ENCODE measurements around the gene ALKBH3. TPM values are rescaled to one million over a fixed set of nuclear protein-coding genes. Genes with fewer than 3 reads are reported as not detected.

Gene ALKBH3
- total and polyA plus RNA-seq, 7 donors: 27.4 to 47.1 (median 33.4) TPM

DNA sequence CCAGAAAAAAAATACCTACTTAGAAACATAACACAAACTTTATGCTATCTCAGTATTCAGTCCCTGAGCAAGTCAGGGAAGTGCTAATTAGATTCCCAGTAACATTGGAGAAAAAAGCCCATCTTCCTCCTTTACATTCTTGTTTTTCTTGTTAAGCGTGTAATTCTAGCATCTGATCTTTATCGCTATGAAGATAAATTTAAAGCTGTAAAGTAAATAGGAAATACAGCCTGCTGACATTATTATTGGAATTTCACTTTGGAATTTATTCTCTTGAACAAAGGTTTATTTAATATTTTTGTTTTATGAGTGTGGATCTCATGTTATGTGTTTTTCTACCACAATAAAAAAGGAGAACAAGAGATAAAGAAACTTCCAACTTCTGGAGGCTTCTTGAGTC, 13.9 kb downstream of the ALKBH3 start:
- Histone ChIP-seq H3K36me3 (ENCODE audit: insufficient read depth in 1 of 2, low read depth in 1 of 2) (peaks cover 11 to 98% of the 10 kb centered on the region in 2 donors), H3K9me3 (no peaks in the 10 kb centered on the region), H3K4me1 (no peaks in the 10 kb centered on the region), H3K27me3 (ENCODE audit: insufficient read depth in 3 of 3, low read length in 2 of 3) (no peaks in the 10 kb centered on the region), H3K27ac (no peak overlapping the region), H3K4me3 (no peak overlapping the region)
- DNase-seq (no peak), ATAC-seq (no peak)
- TF ChIP-seq, protein P1, sequence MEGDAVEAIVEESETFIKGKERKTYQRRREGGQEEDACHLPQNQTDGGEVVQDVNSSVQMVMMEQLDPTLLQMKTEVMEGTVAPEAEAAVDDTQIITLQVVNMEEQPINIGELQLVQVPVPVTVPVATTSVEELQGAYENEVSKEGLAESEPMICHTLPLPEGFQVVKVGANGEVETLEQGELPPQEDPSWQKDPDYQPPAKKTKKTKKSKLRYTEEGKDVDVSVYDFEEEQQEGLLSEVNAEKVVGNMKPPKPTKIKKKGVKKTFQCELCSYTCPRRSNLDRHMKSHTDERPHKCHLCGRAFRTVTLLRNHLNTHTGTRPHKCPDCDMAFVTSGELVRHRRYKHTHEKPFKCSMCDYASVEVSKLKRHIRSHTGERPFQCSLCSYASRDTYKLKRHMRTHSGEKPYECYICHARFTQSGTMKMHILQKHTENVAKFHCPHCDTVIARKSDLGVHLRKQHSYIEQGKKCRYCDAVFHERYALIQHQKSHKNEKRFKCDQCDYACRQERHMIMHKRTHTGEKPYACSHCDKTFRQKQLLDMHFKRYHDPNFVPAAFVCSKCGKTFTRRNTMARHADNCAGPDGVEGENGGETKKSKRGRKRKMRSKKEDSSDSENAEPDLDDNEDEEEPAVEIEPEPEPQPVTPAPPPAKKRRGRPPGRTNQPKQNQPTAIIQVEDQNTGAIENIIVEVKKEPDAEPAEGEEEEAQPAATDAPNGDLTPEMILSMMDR (IDR thresholded peaks at IDR 0.05): no peak
- intact Hi-C loops (cut with DNase I): loop anchor here in 1 of 2 donors (5.0 kb wide), 1 partner anchor 143 kb away; no protein-coding TSS in a partner anchor
- 71 to 87% (median 72%) methylated on average over 2 of the region's 2 CpGs for WGBS, 3 donors

DNA sequence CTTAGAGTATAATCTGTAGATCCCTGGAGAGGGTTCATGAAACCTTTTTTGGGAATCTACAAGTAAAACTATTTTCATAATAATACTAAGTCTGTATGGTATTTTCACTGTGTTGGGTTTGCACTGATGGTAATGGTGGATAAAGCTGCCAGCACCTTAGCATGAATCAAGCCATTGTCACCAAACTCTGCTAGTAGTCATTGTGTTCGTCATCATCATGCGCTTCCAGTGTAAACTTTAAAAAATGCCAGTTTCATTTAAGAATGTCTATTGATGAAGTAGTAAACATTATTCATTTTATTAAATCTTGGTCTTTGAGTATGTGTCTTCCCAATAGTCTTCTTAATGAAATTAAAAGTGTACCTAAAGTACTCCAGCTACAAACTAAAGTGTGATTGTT, 15.0 kb downstream of the ALKBH3 start:
- Histone ChIP-seq H3K4me3 (no peak overlapping the region), H3K9me3 (no peaks in the 10 kb centered on the region), H3K27ac (no peak overlapping the region), H3K36me3 (ENCODE audit: insufficient read depth in 1 of 2, low read depth in 1 of 2) (peaks cover 7 to 91% of the 10 kb centered on the region in 2 donors), H3K27me3 (ENCODE audit: insufficient read depth in 3 of 3, low read length in 2 of 3) (no peaks in the 10 kb centered on the region), H3K4me1 (no peaks in the 10 kb centered on the region)
- DNase-seq (no peak), ATAC-seq (no peak)
- WGBS, 3 donors: 94 to 97% (median 96%) methylated on average over 2 of the region's 2 CpGs
- intact Hi-C loops (cut with DNase I): no loop called here
- TF ChIP-seq, protein P1 (IDR thresholded peaks at IDR 0.05): no peak

DNA sequence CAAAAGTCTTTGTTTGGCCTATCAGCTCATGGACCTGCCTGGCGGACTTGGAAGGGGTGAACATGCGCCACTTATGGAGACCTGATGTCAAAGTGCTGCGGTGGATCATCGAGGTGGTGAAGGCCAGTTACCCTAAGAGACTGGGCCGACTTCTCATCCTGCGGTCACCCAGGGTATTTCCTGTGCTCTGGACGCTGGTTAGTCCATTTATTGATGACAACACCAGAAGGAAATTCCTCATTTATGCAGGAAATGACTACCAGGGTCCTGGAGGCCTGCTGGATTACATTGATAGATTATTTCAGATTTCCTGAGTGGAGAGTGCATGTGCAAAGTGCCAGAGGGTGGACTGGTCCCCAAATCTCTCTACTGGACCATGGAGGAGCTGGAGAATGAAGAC, 17.9 kb downstream of the ALKBH3 start:
- DNase-seq (no peak), ATAC-seq (no peak)
- peaks cover 0 to 90% of the 10 kb centered on the region in 2 donors for H3K36me3 ChIP-seq (ENCODE audit: insufficient read depth in 1 of 2, low read depth in 1 of 2)
- no peaks in the 10 kb centered on the region for H3K4me1 ChIP-seq
- intact Hi-C loops (cut with DNase I): no loop called here
- WGBS, 3 donors: 86 to 92% (median 87%) methylated on average over 7 of the region's 7 CpGs
- TF ChIP-seq, protein P1 (IDR thresholded peaks at IDR 0.05): no peak
- H3K27ac ChIP-seq: no peak overlapping the region
- no peaks in the 10 kb centered on the region for H3K27me3 ChIP-seq (ENCODE audit: insufficient read depth in 3 of 3, low read length in 2 of 3)
- no peaks in the 10 kb centered on the region for H3K9me3 ChIP-seq
- no peak overlapping the region for H3K4me3 ChIP-seq

DNA sequence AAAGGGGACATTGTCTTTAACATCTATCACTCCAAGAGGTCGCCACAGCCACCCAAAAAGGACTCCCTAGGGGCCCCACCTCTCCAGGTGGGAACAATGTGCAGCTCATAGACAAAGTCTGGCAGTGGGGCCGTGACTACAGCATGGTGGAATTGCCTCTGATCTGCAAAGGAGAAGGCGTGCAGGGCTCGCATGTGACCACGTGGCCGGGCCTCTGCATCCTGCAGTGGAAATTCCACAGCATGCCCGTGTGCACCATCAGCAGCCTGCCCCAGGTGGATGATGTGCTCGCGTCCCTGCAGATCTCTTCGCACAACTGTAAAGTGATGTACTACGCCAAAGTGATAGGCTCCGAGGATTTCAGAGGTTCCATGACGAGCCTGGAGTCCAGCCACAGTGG, 18.5 kb downstream of the ALKBH3 start:
- Histone ChIP-seq H3K36me3 (ENCODE audit: insufficient read depth in 1 of 2, low read depth in 1 of 2) (peaks cover 0 to 90% of the 10 kb centered on the region in 2 donors), H3K27ac (no peak overlapping the region), H3K27me3 (ENCODE audit: insufficient read depth in 3 of 3, low read length in 2 of 3) (no peaks in the 10 kb centered on the region), H3K4me1 (no peaks in the 10 kb centered on the region), H3K9me3 (no peaks in the 10 kb centered on the region), H3K4me3 (no peak overlapping the region)
- DNase-seq (no peak), ATAC-seq (no peak)
- TF ChIP-seq, protein P1 (IDR thresholded peaks at IDR 0.05): no peak
- 89 to 90% (median 90%) methylated on average over 13 of the region's 13 CpGs for WGBS, 3 donors
- intact Hi-C loops (cut with DNase I): no loop called here

DNA sequence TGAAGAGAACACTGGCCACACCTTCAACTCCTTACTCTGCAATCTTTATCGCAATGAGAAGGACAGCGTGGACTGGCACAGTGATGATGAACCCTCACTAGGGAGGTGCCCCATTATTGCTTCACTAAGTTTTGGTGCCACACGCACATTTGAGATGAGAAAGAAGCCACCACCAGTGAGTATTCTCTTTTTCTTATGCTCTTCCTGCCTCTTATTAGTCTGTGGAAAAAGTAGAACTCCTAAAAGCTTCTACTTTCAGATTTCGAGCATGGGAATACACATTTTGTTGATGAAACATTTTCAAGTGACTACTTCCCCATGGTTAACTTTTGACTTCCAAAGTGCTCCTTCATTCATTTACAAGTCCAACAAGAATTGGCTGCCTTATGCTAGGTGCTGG, 20.9 kb downstream of the ALKBH3 start:
- H3K36me3 ChIP-seq (ENCODE audit: insufficient read depth in 1 of 2, low read depth in 1 of 2): peaks cover 0 to 72% of the 10 kb centered on the region in 2 donors
- WGBS, 3 donors: 96 to 99% (median 96%) methylated on average over 4 of the region's 4 CpGs
- no peak overlapping the region for H3K27ac ChIP-seq
- H3K4me1 ChIP-seq: no peaks in the 10 kb centered on the region
- no peak for DNase-seq
- TF ChIP-seq, protein P1 (IDR thresholded peaks at IDR 0.05): no peak
- H3K4me3 ChIP-seq: no peak overlapping the region
- intact Hi-C loops (cut with DNase I): no loop called here
- H3K27me3 ChIP-seq (ENCODE audit: insufficient read depth in 3 of 3, low read length in 2 of 3): no peaks in the 10 kb centered on the region
- no peaks in the 10 kb centered on the region for H3K9me3 ChIP-seq
- ATAC-seq: no peak
